Measurements from ENCODE around the gene DDIAS.
"Not testable (repeated sequence)": the region's sequence is repeated elsewhere in the genome, so short reads cannot be mapped to it uniquely, and the experiment has no call there.

Gene DDIAS

DNA sequence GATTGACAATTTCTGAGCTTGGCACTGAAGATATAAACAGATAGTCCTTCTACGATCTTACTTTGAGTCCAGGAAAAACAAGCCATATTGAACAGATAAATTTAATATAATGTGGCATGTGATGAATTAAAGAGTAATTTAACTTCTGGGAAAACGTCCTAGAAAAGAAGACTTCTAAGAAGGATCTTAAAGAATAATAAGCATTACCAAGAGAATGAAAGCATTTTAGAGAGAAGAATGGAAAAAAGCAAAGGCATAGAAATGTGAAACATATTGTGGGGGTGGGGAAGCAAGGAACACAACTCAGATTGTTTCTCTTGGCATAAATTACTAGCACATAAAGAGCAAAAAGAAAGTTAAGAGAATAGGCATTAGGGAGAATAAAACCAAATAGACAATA lies 5.4 kb downstream of the DDIAS start:
- no peaks in the 10 kb centered on the region for H3K27me3 ChIP-seq (ENCODE audit: control insufficient read depth, insufficient read depth, low read length)
- H3K9ac ChIP-seq (ENCODE audit: low read length), result no peak overlapping the region
- no peaks in the 10 kb centered on the region for H3K9me3 ChIP-seq (ENCODE audit: control insufficient read depth, low read depth, low read length)
- peaks cover 27% of the 10 kb centered on the region for H3K4me1 ChIP-seq (ENCODE audit: control insufficient read depth, low read depth, low read length)
- H3K27ac ChIP-seq (ENCODE audit: low read length), result no peak overlapping the region
- H3K4me3 ChIP-seq (ENCODE audit: low read length), result no peak overlapping the region
- H3K36me3 ChIP-seq (ENCODE audit: control insufficient read depth, low read depth, low read length), result peaks cover 5% of the 10 kb centered on the region

GRCh38 chr11:82907371-82907770 lies 5.8 kb downstream of the DDIAS start:
- peaks cover 26% of the 10 kb centered on the region for H3K4me1 ChIP-seq (ENCODE audit: control insufficient read depth, low read depth, low read length)
- H3K9ac ChIP-seq (ENCODE audit: low read length), result no peak overlapping the region
- no peak overlapping the region for H3K27ac ChIP-seq (ENCODE audit: low read length)
- no peaks in the 10 kb centered on the region for H3K27me3 ChIP-seq (ENCODE audit: control insufficient read depth, insufficient read depth, low read length)
- H3K4me3 ChIP-seq (ENCODE audit: low read length), result no peak overlapping the region
- peaks cover 5% of the 10 kb centered on the region for H3K36me3 ChIP-seq (ENCODE audit: control insufficient read depth, low read depth, low read length)
- no peaks in the 10 kb centered on the region for H3K9me3 ChIP-seq (ENCODE audit: control insufficient read depth, low read depth, low read length)

DNA sequence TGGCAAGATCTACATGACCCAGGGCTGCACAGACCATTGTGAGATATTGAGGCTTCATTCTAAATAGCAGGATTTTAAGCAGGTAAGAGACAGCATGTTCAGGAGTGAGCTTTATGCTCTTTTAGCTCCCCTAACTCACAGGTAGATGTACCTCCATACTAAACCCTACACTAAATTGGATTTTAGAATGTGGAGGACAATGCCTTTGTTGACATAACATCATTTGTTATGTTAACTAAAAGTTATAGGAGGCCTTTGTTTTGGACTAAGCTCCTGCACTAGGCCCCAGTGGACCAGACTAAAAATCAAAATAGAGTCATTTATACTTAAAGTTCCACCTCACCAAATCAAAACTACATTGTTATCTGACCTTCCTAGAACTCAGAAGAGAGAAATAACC lies 6.8 kb downstream of the DDIAS start:
- peak overlapping the region; percentile 16 for H3K9ac ChIP-seq (ENCODE audit: low read length)
- peaks cover 20% of the 10 kb centered on the region for H3K4me1 ChIP-seq (ENCODE audit: control insufficient read depth, low read depth, low read length)
- H3K9me3 ChIP-seq (ENCODE audit: control insufficient read depth, low read depth, low read length), result no peaks in the 10 kb centered on the region
- H3K27ac ChIP-seq (ENCODE audit: low read length), result peak overlapping the region; percentile 72
- peak overlapping the region; percentile 7 for H3K4me3 ChIP-seq (ENCODE audit: low read length)
- H3K27me3 ChIP-seq (ENCODE audit: control insufficient read depth, insufficient read depth, low read length), result no peaks in the 10 kb centered on the region
- H3K36me3 ChIP-seq (ENCODE audit: control insufficient read depth, low read depth, low read length), result peaks cover 9% of the 10 kb centered on the region

DNA sequence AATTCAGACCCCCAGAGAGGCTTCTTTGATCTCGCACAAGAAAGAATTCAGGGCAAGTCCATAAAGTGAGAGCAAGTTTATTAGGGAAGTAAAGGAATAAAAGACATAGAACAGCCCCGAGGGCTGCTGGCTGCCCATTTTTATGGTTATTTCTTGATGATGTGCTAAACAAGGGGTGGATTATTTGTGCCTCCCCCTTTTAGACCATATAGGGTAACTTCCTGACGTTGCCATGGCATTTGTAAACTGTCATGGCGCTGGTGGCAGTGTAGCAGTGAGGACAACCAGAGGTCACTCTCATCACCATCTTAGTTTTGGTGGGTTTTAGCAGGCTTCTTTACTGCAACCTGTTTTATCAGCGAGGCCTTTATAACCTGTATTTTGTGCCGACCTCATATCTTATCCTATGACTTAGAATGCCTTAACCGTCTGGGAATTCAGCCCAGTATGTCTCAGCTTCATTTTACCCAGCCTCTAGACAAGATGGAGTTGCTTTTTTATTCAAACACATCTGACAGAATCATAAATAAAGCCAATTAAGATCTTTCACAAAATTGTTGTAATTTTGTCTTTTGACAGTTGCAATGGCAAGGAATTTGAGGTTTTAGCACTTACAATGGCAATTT lies 7.6 kb downstream of the DDIAS start:
- Histone ChIP-seq H3K27me3 (ENCODE audit: control insufficient read depth, insufficient read depth, low read length) (no peaks in the 10 kb centered on the region), H3K4me1 (ENCODE audit: control insufficient read depth, low read depth, low read length) (peaks cover 20% of the 10 kb centered on the region), H3K36me3 (ENCODE audit: control insufficient read depth, low read depth, low read length) (peaks cover 16% of the 10 kb centered on the region), H3K27ac (ENCODE audit: low read length) (peak overlapping the region; percentile 72), H3K4me3 (ENCODE audit: low read length) (peak overlapping the region; percentile 7), H3K9ac (ENCODE audit: low read length) (peak overlapping the region; percentile 16), H3K9me3 (ENCODE audit: control insufficient read depth, low read depth, low read length) (no peaks in the 10 kb centered on the region)

GRCh38 chr11:82919786-82920185 lies 18.2 kb downstream of the DDIAS start:
- peaks cover 39% of the 10 kb centered on the region for H3K36me3 ChIP-seq (ENCODE audit: control insufficient read depth, low read depth, low read length)
- not testable (repeated sequence) for H3K27ac ChIP-seq (ENCODE audit: low read length); H3K9me3 ChIP-seq (ENCODE audit: control insufficient read depth, low read depth, low read length); H3K9ac ChIP-seq (ENCODE audit: low read length); H3K27me3 ChIP-seq (ENCODE audit: control insufficient read depth, insufficient read depth, low read length); H3K4me3 ChIP-seq (ENCODE audit: low read length); H3K4me1 ChIP-seq (ENCODE audit: control insufficient read depth, low read depth, low read length)

DNA sequence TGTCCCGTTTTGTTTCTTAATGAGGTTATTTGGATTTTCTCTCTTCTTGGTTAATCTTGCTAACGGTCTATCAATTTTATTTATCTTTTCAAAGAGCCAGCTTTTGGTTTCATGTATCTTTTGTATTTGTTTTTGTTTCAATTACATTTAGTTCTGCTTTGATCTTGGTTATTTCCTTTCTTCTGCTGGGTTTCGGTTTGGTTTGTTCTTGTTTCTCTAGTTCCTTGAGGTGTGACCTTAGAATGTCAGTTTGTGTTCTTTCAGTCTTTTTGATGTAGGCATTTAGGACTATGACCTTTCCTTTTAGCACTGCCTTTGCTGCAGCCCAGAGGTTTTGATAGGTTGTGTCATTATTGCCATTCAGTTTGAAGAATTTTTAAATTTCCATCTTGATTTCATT lies 18.7 kb downstream of the DDIAS start:
- not testable (repeated sequence) for H3K4me3 ChIP-seq (ENCODE audit: low read length); H3K27ac ChIP-seq (ENCODE audit: low read length); H3K4me1 ChIP-seq (ENCODE audit: control insufficient read depth, low read depth, low read length); H3K27me3 ChIP-seq (ENCODE audit: control insufficient read depth, insufficient read depth, low read length); H3K9ac ChIP-seq (ENCODE audit: low read length); H3K9me3 ChIP-seq (ENCODE audit: control insufficient read depth, low read depth, low read length)
- peaks cover 34% of the 10 kb centered on the region for H3K36me3 ChIP-seq (ENCODE audit: control insufficient read depth, low read depth, low read length)

DNA sequence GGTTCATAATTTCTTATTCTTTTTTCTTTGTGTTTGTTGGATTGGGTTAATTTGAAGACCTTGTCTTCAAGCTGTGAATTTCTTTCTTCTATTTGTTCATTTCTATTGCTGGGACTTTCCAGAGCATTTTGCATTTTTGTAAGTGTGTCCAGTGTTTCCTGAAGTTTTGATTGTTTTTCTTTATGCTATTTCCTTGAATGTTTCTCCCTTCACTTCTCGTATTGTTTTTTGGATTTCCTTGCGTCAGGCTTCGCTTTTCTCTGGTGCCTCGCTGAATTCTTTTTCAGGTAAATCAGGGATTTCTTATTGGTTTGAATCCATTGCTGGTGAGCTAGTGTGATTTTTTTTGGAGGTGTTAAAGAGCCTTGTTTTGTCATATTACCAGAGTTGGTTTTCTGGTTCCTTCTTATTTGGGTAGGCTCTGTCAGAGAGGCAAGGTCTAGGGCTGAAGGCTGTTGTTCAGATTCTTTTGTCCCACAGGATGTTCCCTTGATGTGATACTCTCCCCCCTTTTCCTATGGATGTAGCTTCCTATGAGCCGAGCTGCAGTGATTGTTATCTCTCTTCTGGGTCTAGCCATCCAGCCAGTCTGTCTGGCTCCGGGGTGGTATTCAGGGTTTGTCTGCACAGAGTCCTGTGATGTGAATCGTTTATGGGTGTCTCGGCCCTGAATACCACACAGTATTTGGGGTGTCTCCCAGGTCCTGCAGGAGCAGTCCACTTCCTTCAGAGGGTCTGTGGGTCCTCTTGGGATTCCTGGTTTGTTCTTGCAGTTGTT lies 21.0 kb downstream of the DDIAS start:
- not testable (repeated sequence) for H3K9ac ChIP-seq (ENCODE audit: low read length); H3K27ac ChIP-seq (ENCODE audit: low read length); H3K27me3 ChIP-seq (ENCODE audit: control insufficient read depth, insufficient read depth, low read length); H3K4me1 ChIP-seq (ENCODE audit: control insufficient read depth, low read depth, low read length); H3K4me3 ChIP-seq (ENCODE audit: low read length); H3K9me3 ChIP-seq (ENCODE audit: control insufficient read depth, low read depth, low read length)
- peaks cover 18% of the 10 kb centered on the region for H3K36me3 ChIP-seq (ENCODE audit: control insufficient read depth, low read depth, low read length)

DNA sequence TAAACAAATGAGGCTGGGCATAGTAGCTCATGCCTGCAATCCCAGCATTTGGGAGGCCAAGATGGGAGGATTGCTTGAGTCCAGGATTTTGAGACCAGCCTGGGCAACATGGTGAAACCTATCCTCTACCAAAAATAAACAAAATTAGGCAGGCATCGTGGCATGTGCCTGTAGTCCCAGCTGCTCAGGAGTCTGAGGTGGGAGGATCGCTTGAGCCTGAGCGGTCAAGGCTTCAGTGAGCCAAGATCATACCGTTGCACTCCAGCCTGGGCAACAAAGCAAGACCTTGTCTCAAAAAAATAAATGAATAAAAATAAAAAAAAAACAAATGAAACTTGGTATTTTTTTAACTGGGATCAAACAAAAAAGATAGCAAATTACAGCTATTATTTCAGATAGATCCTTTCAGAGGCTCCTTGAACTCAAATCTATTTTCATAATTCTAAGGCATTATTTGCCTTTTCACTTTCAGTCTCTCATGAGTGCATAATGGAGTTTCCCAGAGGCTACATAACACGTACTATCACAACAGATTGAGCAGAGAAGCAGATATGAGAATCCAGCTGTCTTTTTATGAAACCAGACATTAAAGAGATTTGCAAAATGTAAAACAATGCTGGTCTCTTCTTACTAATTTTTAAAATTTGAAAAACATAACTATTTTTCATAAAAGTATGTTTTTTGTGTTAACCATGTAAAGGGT lies 23.1 kb downstream of the DDIAS start:
- no peak overlapping the region for H3K27ac ChIP-seq (ENCODE audit: low read length)
- H3K4me1 ChIP-seq (ENCODE audit: control insufficient read depth, low read depth, low read length), result no peaks in the 10 kb centered on the region
- no peaks in the 10 kb centered on the region for H3K27me3 ChIP-seq (ENCODE audit: control insufficient read depth, insufficient read depth, low read length)
- no peak overlapping the region for H3K9ac ChIP-seq (ENCODE audit: low read length)
- peaks cover 19% of the 10 kb centered on the region for H3K36me3 ChIP-seq (ENCODE audit: control insufficient read depth, low read depth, low read length)
- H3K4me3 ChIP-seq (ENCODE audit: low read length), result no peak overlapping the region
- H3K9me3 ChIP-seq (ENCODE audit: control insufficient read depth, low read depth, low read length), result no peaks in the 10 kb centered on the region

GRCh38 chr11:82927264-82927880 lies 25.8 kb downstream of the DDIAS start:
- Histone ChIP-seq H3K27ac (ENCODE audit: low read length) (no peak overlapping the region), H3K4me3 (ENCODE audit: low read length) (no peak overlapping the region), H3K9me3 (ENCODE audit: control insufficient read depth, low read depth, low read length) (no peaks in the 10 kb centered on the region), H3K9ac (ENCODE audit: low read length) (no peak overlapping the region), H3K4me1 (ENCODE audit: control insufficient read depth, low read depth, low read length) (no peaks in the 10 kb centered on the region), H3K27me3 (ENCODE audit: control insufficient read depth, insufficient read depth, low read length) (no peaks in the 10 kb centered on the region), H3K36me3 (ENCODE audit: control insufficient read depth, low read depth, low read length) (peaks cover 35% of the 10 kb centered on the region)

DNA sequence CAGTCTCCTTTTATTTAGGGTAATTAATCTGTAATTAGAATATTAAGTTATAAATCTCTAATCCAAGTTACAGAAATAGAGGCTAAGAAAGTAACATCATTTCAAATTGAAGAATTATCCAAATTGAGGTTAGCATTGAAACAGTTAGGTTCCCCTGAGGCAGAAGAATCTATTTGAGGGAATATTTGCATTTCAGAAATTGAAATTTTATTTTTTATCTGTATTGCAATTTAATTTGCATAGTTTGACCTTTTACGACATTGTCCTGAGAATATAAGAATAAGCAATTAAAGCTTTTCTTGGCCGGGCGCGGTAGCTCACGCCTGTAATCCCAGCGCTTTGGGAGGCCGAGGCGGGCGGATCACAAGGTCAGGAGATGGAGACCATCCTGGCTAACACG lies 27.6 kb downstream of the DDIAS start:
- H3K36me3 ChIP-seq (ENCODE audit: control insufficient read depth, low read depth, low read length), result peaks cover 42% of the 10 kb centered on the region
- H3K27me3 ChIP-seq (ENCODE audit: control insufficient read depth, insufficient read depth, low read length), result no peaks in the 10 kb centered on the region
- no peaks in the 10 kb centered on the region for H3K9me3 ChIP-seq (ENCODE audit: control insufficient read depth, low read depth, low read length)
- H3K4me1 ChIP-seq (ENCODE audit: control insufficient read depth, low read depth, low read length), result no peaks in the 10 kb centered on the region
- no peak overlapping the region for H3K4me3 ChIP-seq (ENCODE audit: low read length)
- no peak overlapping the region for H3K9ac ChIP-seq (ENCODE audit: low read length)
- no peak overlapping the region for H3K27ac ChIP-seq (ENCODE audit: low read length)

DNA sequence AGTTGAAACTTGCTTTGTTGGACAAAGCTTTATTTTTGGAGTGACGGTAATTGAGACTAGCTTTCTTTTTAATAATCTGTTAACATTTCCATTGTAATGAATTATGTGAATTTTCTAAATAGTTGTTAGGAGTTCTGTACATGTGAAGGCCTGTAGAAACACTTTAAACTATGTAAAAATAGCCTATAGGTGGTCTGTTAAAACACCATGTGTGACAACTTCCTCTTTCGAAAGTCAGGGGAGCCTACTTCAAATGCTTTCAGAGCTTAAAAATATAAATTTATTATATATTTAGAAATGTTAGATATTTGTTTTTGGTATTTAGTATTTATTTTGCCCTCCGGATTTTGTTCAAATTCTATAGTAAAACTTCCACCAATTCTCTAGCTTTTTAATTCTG lies 28.7 kb downstream of the DDIAS start:
- H3K27me3 ChIP-seq (ENCODE audit: control insufficient read depth, insufficient read depth, low read length), result no peaks in the 10 kb centered on the region
- H3K4me3 ChIP-seq (ENCODE audit: low read length), result no peak overlapping the region
- H3K9ac ChIP-seq (ENCODE audit: low read length), result no peak overlapping the region
- H3K4me1 ChIP-seq (ENCODE audit: control insufficient read depth, low read depth, low read length), result no peaks in the 10 kb centered on the region
- H3K9me3 ChIP-seq (ENCODE audit: control insufficient read depth, low read depth, low read length), result no peaks in the 10 kb centered on the region
- H3K36me3 ChIP-seq (ENCODE audit: control insufficient read depth, low read depth, low read length), result peaks cover 49% of the 10 kb centered on the region
- H3K27ac ChIP-seq (ENCODE audit: low read length), result no peak overlapping the region
